HEK293T (cell line): ENCODE measurements around the gene LRFN5.

Experiments
- CTBP1 ChIP-seq: fragments of 450-650 bp; IDR thresholded peaks from 2 replicates; pipeline ENCODE4 v1.6.1; 2016; ENCODE audit warnings: borderline replicate concordance
- FOXM1 ChIP-seq: fragments of 450-650 bp; IDR thresholded peaks from 2 replicates; pipeline ENCODE4 v1.6.1; 2017; ENCODE audit warnings: mild to moderate bottlenecking, borderline replicate concordance
- LEF1 ChIP-seq: fragments of 450-650 bp; IDR thresholded peaks from 2 replicates; pipeline ENCODE4 v1.6.1; 2017; ENCODE audit warnings: mild to moderate bottlenecking, borderline replicate concordance
- PKNOX1 ChIP-seq: fragments of 450-650 bp; IDR thresholded peaks from 2 replicates; pipeline ENCODE4 v1.6.1; 2016
- SP1 ChIP-seq: fragments of 450-650 bp; IDR thresholded peaks from 2 replicates; pipeline ENCODE4 v1.6.1; 2017

GRCh38 chr14:41860586-41860985 is 253.9 kb downstream of the LRFN5 start:
- no peak for TF ChIP-seq CTBP1
- TF ChIP-seq FOXM1: no peak
- no peak for TF ChIP-seq SP1
- TF ChIP-seq PKNOX1: no peak
- TF ChIP-seq LEF1: no peak
